Hepatocyte (in vitro differentiated cells): ENCODE results near the gene FGD5. TPM values are rescaled to one million over a fixed set of nuclear protein-coding genes. Genes with fewer than 3 reads are reported as not detected.

Experiments
- DNase-seq: peaks from one replicate; pipeline ENCODE4 v3.0.0-alpha.2; 2016; ENCODE audit warnings: low spot score
- H2AFZ ChIP-seq: fragments of 200-600 bp; sonication (generic); 2 replicates; pipeline ENCODE4 v1.6.0; 2016; ENCODE audit warnings: antibody characterized with exemption, mild to moderate bottlenecking
- H3K27ac ChIP-seq: fragments of 200-600 bp; sonication (generic); 2 replicates; pipeline ENCODE4 v1.5.1; 2016; ENCODE audit warnings: mild to moderate bottlenecking
- H3K27me3 ChIP-seq: fragments of 200-600 bp; sonication (generic); 2 replicates; pipeline ENCODE4 v1.6.1; 2016
- H3K36me3 ChIP-seq: fragments of 200-600 bp; sonication (generic); replicated peaks from 2 replicates; pipeline ENCODE4 v1.5.1; 2016; ENCODE audit warnings: low read depth; ENCODE audit not compliant: insufficient read depth
- H3K4me1 ChIP-seq: fragments of 200-600 bp; sonication (generic); 2 replicates; pipeline ENCODE4 v1.5.1; 2016; ENCODE audit warnings: mild to moderate bottlenecking, moderate library complexity; ENCODE audit not compliant: insufficient read depth
- H3K4me2 ChIP-seq: fragments of 200-600 bp; sonication (generic); 2 replicates; pipeline ENCODE4 v1.6.0; 2016
- H3K4me3 ChIP-seq: fragments of 200-600 bp; sonication (generic); 2 replicates; pipeline ENCODE4 v1.5.1; 2016; ENCODE audit warnings: mild to moderate bottlenecking
- H3K79me2 ChIP-seq: fragments of 200-600 bp; sonication (generic); 2 replicates; pipeline ENCODE4 v1.6.0; 2017; ENCODE audit warnings: mild to moderate bottlenecking
- H3K9me2 ChIP-seq: fragments of 200-600 bp; sonication (generic); replicated peaks from 2 replicates; pipeline ENCODE4 v1.6.0; 2017; ENCODE audit warnings: mild to moderate bottlenecking; ENCODE audit not compliant: insufficient read depth
- H3K9me3 ChIP-seq: fragments of 200-600 bp; sonication (generic); 2 replicates; pipeline ENCODE4 v1.5.1; 2016; ENCODE audit warnings: low read depth, mild to moderate bottlenecking
- H4K20me1 ChIP-seq: fragments of 200-600 bp; sonication (generic); 2 replicates; pipeline ENCODE4 v1.6.0; 2016; ENCODE audit warnings: mild to moderate bottlenecking; ENCODE audit not compliant: insufficient read depth, poor library complexity, severe bottlenecking
- EZH2 ChIP-seq: fragments of 200-600 bp; sonication (generic); IDR thresholded peaks from 2 replicates; pipeline ENCODE4 v1.6.1; 2016; ENCODE audit warnings: antibody characterized with exemption, mild to moderate bottlenecking, borderline replicate concordance
- EZH2phosphoT487 ChIP-seq: fragments of 200-600 bp; sonication (generic); IDR thresholded peaks from one replicate; pipeline ENCODE4 v1.6.1; 2018; ENCODE audit warnings: antibody characterized with exemption, mild to moderate bottlenecking, low read depth, moderate library complexity; ENCODE audit not compliant: unreplicated experiment, severe bottlenecking
- WGBS: methylation state at CpG from one replicate; pipeline ENCODE4 v1.1.6; 2016; ENCODE audit warnings: low lambda C conversion rate; ENCODE audit errors: missing lambda C conversion rate; 5-methylcytosine and 5-hydroxymethylcytosine counted together
- polyA plus RNA-seq: library from polyadenylated mRNA; unstranded; fragments of >200 nt; fragmentation: Nextera tagmentation; extraction: Ambion mirVana; gene quantifications from 2 replicates; pipeline ENCODE4 v1.2.1, GENCODE V29; 2016
- total RNA-seq: library from RNA; depleted of rRNA; stranded (reverse); fragments of >200 nt; gene quantifications from 2 replicates; pipeline ENCODE4 v1.2.3, GENCODE V29; 2014
- TF ChIP-seq, protein P1 (sequence below): fragments of 200-600 bp; sonication (generic); IDR thresholded peaks from 2 replicates; pipeline ENCODE4 v1.5.1; 2016; ENCODE audit warnings: antibody characterized with exemption, mild to moderate bottlenecking; ENCODE audit not compliant: poor library complexity

The FGD5 gene
- total and polyA plus RNA-seq, 2 experiments from 2014 or later, result 2.9 to 3.3 TPM

DNA sequence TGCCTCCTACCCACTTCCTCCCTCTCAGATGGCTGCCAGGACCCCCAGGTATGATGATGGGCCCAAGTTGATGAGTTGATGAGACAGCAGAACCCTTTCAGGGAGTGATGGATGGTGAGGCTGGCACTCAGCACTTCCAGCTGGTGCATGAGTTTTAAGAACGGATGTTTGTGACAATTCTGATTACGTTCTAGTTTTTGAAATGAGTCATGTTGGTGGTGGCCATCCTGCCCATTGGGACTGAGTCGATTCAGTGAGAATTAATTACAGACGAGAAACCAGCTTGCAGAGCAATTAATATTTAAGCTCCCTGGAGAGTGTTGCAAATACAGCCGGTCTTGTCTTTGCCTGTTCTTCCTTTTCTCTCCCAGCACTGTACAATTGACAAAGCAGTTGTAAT is 71.7 kb downstream of the FGD5 start:
- Histone ChIP-seq H3K27me3 (peaks cover 12% of the 10 kb centered on the region), H3K9me2 (no peaks in the 10 kb centered on the region), H4K20me1 (no peaks in the 10 kb centered on the region), H3K4me2 (no peak overlapping the region), H3K36me3 (no peaks in the 10 kb centered on the region), H3K27ac (no peak overlapping the region), H3K4me1 (no peaks in the 10 kb centered on the region), H3K4me3 (no peak overlapping the region), H3K79me2 (no peaks in the 10 kb centered on the region), H3K9me3 (no peaks in the 10 kb centered on the region), H2AFZ (no peak overlapping the region)
- TF ChIP-seq EZH2phosphoT487, result no peak
- no peak for TF ChIP-seq EZH2
- TF ChIP-seq, protein P1, sequence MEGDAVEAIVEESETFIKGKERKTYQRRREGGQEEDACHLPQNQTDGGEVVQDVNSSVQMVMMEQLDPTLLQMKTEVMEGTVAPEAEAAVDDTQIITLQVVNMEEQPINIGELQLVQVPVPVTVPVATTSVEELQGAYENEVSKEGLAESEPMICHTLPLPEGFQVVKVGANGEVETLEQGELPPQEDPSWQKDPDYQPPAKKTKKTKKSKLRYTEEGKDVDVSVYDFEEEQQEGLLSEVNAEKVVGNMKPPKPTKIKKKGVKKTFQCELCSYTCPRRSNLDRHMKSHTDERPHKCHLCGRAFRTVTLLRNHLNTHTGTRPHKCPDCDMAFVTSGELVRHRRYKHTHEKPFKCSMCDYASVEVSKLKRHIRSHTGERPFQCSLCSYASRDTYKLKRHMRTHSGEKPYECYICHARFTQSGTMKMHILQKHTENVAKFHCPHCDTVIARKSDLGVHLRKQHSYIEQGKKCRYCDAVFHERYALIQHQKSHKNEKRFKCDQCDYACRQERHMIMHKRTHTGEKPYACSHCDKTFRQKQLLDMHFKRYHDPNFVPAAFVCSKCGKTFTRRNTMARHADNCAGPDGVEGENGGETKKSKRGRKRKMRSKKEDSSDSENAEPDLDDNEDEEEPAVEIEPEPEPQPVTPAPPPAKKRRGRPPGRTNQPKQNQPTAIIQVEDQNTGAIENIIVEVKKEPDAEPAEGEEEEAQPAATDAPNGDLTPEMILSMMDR, result no peak
- 90% methylated on average over 5 of the region's 5 CpGs for WGBS
- DNase-seq, result no peak

DNA sequence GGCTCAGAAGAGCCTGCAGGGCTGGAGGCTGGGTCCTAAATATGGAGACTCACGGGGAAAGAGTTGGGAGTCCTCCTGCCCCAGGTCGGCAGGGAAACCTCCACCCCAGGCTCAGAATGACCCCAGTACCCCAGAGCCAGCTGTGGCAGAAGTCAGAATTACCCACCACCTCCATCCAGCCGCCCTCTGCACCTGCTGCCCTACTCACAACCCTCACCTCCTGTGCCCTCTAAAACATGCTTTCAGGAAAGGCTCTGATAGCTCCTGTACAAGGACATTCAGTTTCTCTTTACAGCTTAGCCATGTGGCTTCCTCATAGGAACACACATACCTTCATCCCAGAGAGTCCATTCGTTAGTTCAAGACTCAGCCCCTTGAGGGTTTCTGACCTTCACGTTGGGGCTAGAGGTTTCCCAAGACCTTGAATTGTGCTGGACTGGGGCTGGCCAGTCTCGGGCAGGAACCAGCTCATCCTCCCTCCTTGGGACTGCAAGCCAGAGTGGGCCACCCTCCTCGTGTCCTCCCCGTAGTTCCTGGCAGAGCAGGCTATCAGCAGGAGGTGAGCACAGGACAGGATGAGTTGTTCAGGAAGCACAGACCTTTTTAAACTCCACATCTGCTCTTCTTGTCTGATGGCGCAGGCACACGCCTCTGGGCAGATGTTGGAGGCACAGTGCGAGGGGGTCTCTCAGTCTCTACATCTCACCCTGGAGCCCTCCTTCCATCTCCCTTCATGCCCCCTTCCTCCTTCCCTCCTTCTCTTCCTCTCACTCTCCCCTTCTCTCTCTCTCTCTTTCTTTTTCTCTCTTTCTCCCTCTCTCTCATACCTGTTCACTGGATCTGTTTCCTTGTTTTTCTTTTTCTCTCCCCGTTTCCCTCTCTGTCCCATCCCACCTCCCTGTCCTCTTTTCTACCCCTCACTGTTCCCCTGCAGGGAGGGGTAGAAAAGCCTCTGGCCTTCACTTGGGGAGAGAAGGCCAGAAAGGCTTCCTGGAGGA is 72.7 kb downstream of the FGD5 start:
- WGBS, result 80% methylated on average over 12 of the region's 12 CpGs
- Histone ChIP-seq H3K9me3 (no peaks in the 10 kb centered on the region), H3K4me2 (no peak overlapping the region), H3K79me2 (no peaks in the 10 kb centered on the region), H3K4me3 (no peak overlapping the region), H3K27me3 (peaks cover 12% of the 10 kb centered on the region), H4K20me1 (no peaks in the 10 kb centered on the region), H3K27ac (no peak overlapping the region), H2AFZ (no peak overlapping the region), H3K36me3 (no peaks in the 10 kb centered on the region), H3K9me2 (no peaks in the 10 kb centered on the region), H3K4me1 (no peaks in the 10 kb centered on the region)
- TF ChIP-seq, protein P1, result no peak
- TF ChIP-seq EZH2, result no peak
- TF ChIP-seq EZH2phosphoT487, result no peak
- DNase-seq, result no peak

DNA sequence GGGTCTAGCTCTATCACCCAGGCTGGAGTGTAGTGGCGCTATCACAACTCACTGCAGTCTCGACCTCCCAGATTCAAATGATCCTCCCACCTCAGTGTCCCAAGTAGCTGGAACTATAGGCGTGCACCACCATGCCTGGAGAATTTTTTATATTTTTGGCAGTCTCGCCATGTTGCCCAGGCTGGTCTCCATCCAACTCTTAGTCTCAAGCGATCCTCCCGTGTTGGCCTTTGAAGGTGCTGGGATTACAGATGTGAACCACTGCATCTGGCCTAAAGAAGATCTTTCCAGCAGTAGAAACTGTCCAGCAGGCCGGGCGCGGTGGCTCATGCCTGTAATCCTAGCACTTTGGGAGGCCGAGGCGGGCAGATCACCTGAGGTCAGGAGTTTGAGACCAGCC is 73.5 kb downstream of the FGD5 start:
- no peak overlapping the region for H3K4me3 ChIP-seq

More for the DNA sequence above, 73.5 kb downstream of the FGD5 start:
- H3K27me3 ChIP-seq, result peaks cover 7% of the 10 kb centered on the region
- no peak overlapping the region for H3K27ac ChIP-seq
- no peak for DNase-seq
- H3K4me1 ChIP-seq, result no peaks in the 10 kb centered on the region
- no peak overlapping the region for H3K4me2 ChIP-seq
- H3K9me3 ChIP-seq, result no peaks in the 10 kb centered on the region
- H3K36me3 ChIP-seq, result no peaks in the 10 kb centered on the region
- no peaks in the 10 kb centered on the region for H3K9me2 ChIP-seq
- H4K20me1 ChIP-seq, result no peaks in the 10 kb centered on the region
- WGBS, result 94% methylated on average over 11 of the region's 11 CpGs
- no peak for TF ChIP-seq EZH2
- TF ChIP-seq, protein P1, result no peak
- TF ChIP-seq EZH2phosphoT487, result no peak
- no peak overlapping the region for H2AFZ ChIP-seq
- no peaks in the 10 kb centered on the region for H3K79me2 ChIP-seq
